ENCODE data around the gene CLTC.

DNA sequence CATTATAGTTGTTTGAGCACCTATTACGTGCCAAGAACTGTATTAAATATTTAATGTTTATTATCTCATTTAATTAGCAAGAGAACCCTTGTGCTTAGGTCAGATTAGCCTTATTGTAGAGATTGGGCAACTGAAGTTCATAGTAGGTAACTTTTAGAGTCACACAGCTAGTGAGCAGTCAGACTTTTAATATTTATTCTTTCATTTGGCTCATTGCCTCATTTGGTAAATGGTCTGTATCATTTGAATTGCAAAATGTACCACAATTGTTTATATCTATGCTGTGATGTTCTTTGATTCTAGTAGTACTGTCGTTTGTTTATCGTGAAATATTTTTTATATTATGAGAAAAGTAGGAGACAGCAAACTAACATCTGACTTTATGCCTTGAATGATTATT lies 7.6 kb downstream of the CLTC start:
- TF ChIP-seq CTCF (IDR thresholded peaks at IDR 0.05) (no peak), POLR2A (IDR thresholded peaks at IDR 0.05) (no peak)
